H9 (cell line): ENCODE measurements around the gene SPPL3. TPM values are rescaled to one million over a fixed set of nuclear protein-coding genes. Genes with fewer than 3 reads are reported as not detected.
A peak's percentile ranks its signal among the peaks of the same experiment; 100 is the strongest.

Source experiments
- DNase-seq: peaks from one replicate; pipeline ENCODE4 v3.0.0-alpha.2; 2017
- H2AFZ ChIP-seq: one replicate; pipeline ENCODE4 v1.6.1; 2013; ENCODE audit warnings: mild to moderate bottlenecking, low read length, control low read depth, moderate library complexity
- H2AK5ac ChIP-seq: 2 replicates; pipeline ENCODE4 v1.6.1; 2013; ENCODE audit warnings: low read length, control low read depth, mixed read lengths; ENCODE audit not compliant: insufficient read length
- H2BK120ac ChIP-seq: one replicate; pipeline ENCODE4 v1.6.1; 2013; ENCODE audit warnings: low read depth, mild to moderate bottlenecking, low read length, control low read depth, inconsistent platforms; ENCODE audit not compliant: poor library complexity, severe bottlenecking
- H2BK12ac ChIP-seq: 2 replicates; pipeline ENCODE4 v1.6.1; 2013; ENCODE audit warnings: low read length, control low read depth, mixed read lengths, low read depth; ENCODE audit not compliant: insufficient read length
- H2BK15ac ChIP-seq: 2 replicates; pipeline ENCODE4 v1.6.1; 2013; ENCODE audit warnings: low read depth, low read length, control low read depth
- H2BK20ac ChIP-seq: one replicate; pipeline ENCODE4 v1.6.1; 2013; ENCODE audit warnings: low read depth, mild to moderate bottlenecking, low read length, control low read depth, inconsistent platforms; ENCODE audit not compliant: poor library complexity, severe bottlenecking
- H2BK5ac ChIP-seq: 2 replicates; pipeline ENCODE4 v1.6.1; 2013; ENCODE audit warnings: low read length, control low read depth, mixed read lengths; ENCODE audit not compliant: insufficient read length
- H3K14ac ChIP-seq: 2 replicates; pipeline ENCODE4 v1.6.1; 2013; ENCODE audit warnings: low read length, control low read depth; ENCODE audit not compliant: insufficient read depth
- H3K18ac ChIP-seq: 2 replicates; pipeline ENCODE4 v1.6.1; 2013; ENCODE audit warnings: low read depth, mild to moderate bottlenecking, mixed read lengths, low read length, control low read depth; ENCODE audit not compliant: insufficient read length
- H3K23ac ChIP-seq: 2 replicates; pipeline ENCODE4 v1.6.1; 2013; ENCODE audit warnings: low read length, control low read depth, mixed read lengths, low read depth; ENCODE audit not compliant: insufficient read length
- H3K23me2 ChIP-seq: 2 replicates; pipeline ENCODE4 v1.6.1; 2013; ENCODE audit warnings: low read depth, mild to moderate bottlenecking, mixed read lengths, low read length, control low read depth; ENCODE audit not compliant: insufficient read length, poor library complexity, severe bottlenecking
- H3K27ac ChIP-seq: 2 replicates; pipeline ENCODE4 v1.5.1; 2013; ENCODE audit warnings: low read length, control low read depth, mixed read lengths, low read depth; ENCODE audit not compliant: insufficient read length
- H3K27me3 ChIP-seq: 2 replicates; pipeline ENCODE4 v1.6.1; 2013; ENCODE audit warnings: low read length, control low read depth, inconsistent platforms; ENCODE audit not compliant: insufficient read depth
- H3K4ac ChIP-seq: 2 replicates; pipeline ENCODE4 v1.6.1; 2013; ENCODE audit warnings: low read depth, mild to moderate bottlenecking, control low read depth, inconsistent platforms, low read length, moderate library complexity
- H3K4me1 ChIP-seq: 2 replicates; pipeline ENCODE4 v1.6.1; 2013; ENCODE audit warnings: low read length, control low read depth, inconsistent platforms; ENCODE audit not compliant: insufficient read depth
- H3K4me2 ChIP-seq: 2 replicates; pipeline ENCODE4 v1.6.1; 2013; ENCODE audit warnings: low read length, control low read depth, mixed read lengths; ENCODE audit not compliant: insufficient read length, insufficient read depth
- H3K56ac ChIP-seq: 2 replicates; pipeline ENCODE4 v1.6.1; 2013; ENCODE audit warnings: low read depth, mild to moderate bottlenecking, mixed read lengths, low read length, control low read depth; ENCODE audit not compliant: insufficient read length
- H3K79me1 ChIP-seq: 2 replicates; pipeline ENCODE4 v1.6.1; 2013; ENCODE audit warnings: low read depth, mild to moderate bottlenecking, moderate library complexity, low read length, control low read depth, inconsistent platforms; ENCODE audit not compliant: insufficient read depth, poor library complexity, severe bottlenecking
- H3K79me2 ChIP-seq: 2 replicates; pipeline ENCODE4 v1.6.1; 2013; ENCODE audit warnings: low read length, control low read depth, inconsistent platforms; ENCODE audit not compliant: insufficient read depth
- H3K9ac ChIP-seq: 2 replicates; pipeline ENCODE4 v1.6.1; 2013; ENCODE audit warnings: low read length, control low read depth, mixed read lengths; ENCODE audit not compliant: insufficient read length; ENCODE audit errors: extremely low read depth
- H3K9me3 ChIP-seq: one replicate; pipeline ENCODE4 v1.6.1; 2013; ENCODE audit warnings: low read depth, low read length, inconsistent platforms; ENCODE audit not compliant: control insufficient read depth
- H3T11ph ChIP-seq: one replicate; pipeline ENCODE4 v1.6.1; 2013; ENCODE audit warnings: mild to moderate bottlenecking, low read length, control low read depth, inconsistent platforms
- H4K20me1 ChIP-seq: one replicate; pipeline ENCODE4 v1.6.1; 2013; ENCODE audit not compliant: control insufficient read depth, insufficient read length, insufficient read depth
- H4K5ac ChIP-seq: 2 replicates; pipeline ENCODE4 v1.6.1; 2013; ENCODE audit warnings: low read depth, mild to moderate bottlenecking, mixed read lengths, low read length, control low read depth; ENCODE audit not compliant: insufficient read length
- H4K8ac ChIP-seq: replicated peaks from 2 replicates; pipeline ENCODE4 v1.6.1; 2013; ENCODE audit warnings: low read length, control low read depth, mixed read lengths, low read depth; ENCODE audit not compliant: insufficient read length
- H4K91ac ChIP-seq: 2 replicates; pipeline ENCODE4 v1.6.1; 2013; ENCODE audit warnings: low read depth, mild to moderate bottlenecking, moderate library complexity, mixed read lengths, low read length, control low read depth; ENCODE audit not compliant: insufficient read length
- H3K27ac Mint-ChIP-seq, 3 experiments: 2 replicates in 2 of 3; 3 replicates in 1 of 3; pipeline ENCODE4 v1.8.0; 2020 to 2021; ENCODE audit warnings: mixed read lengths in 3 of 3, mild to moderate bottlenecking in 1 of 3, moderate library complexity in 1 of 3
- H3K27me3 Mint-ChIP-seq: 2 replicates; pipeline ENCODE4 v1.8.0; 2021; ENCODE audit warnings: low read depth, mild to moderate bottlenecking, moderate library complexity, mixed read lengths
- H3K36me3 Mint-ChIP-seq, 3 experiments: 2 replicates in 2 of 3; 3 replicates in 1 of 3; pipeline ENCODE4 v1.8.0; 2020 to 2021; ENCODE audit warnings: low read depth in 3 of 3, mixed read lengths in 3 of 3; ENCODE audit not compliant: insufficient read depth in 1 of 3
- H3K4me1 Mint-ChIP-seq, 2 experiments: 2 replicates each; pipeline ENCODE4 v1.8.0; 2020; ENCODE audit warnings: mixed read lengths in 2 of 2
- H3K4me3 Mint-ChIP-seq, 2 experiments: 2 replicates in 1 of 2; 3 replicates in 1 of 2; pipeline ENCODE4 v1.8.0; 2020 to 2021; ENCODE audit warnings: mild to moderate bottlenecking in 2 of 2, mixed read lengths in 2 of 2, moderate library complexity in 1 of 2
- H3K9me3 Mint-ChIP-seq, 2 experiments: 2 replicates in 1 of 2; 3 replicates in 1 of 2; pipeline ENCODE4 v1.8.0; 2020; ENCODE audit warnings: mild to moderate bottlenecking in 2 of 2, mixed read lengths in 2 of 2, moderate library complexity in 1 of 2
- CTCF ChIP-seq: fragments of 200-600 bp; sonication (generic); conservative IDR thresholded peaks from 3 replicates; pipeline ENCODE4 v1.8.0; 2021; ENCODE audit warnings: antibody characterized with exemption, mild to moderate bottlenecking
- WGBS: extraction: QIAGEN DNeasy Blood & Tissue Kit; methylation state at CpG from one replicate; pipeline ENCODE4 v1.1.7; 2013; ENCODE audit warnings: missing lambda C conversion rate, low lambda C conversion rate, mixed read lengths; ENCODE audit not compliant: insufficient read length; ENCODE audit errors: extremely low coverage; 5-methylcytosine and 5-hydroxymethylcytosine counted together
- total RNA-seq: library from RNA; stranded (reverse); gene quantifications from 2 replicates; pipeline ENCODE4 v1.2.1, GENCODE V29; 2021

The SPPL3 gene
- total RNA-seq, 1 experiment from 2014 or later: 46.3 TPM

GRCh38 chr12:120817559-120818330 is 86.4 kb downstream of the SPPL3 start:
- Histone ChIP-seq H3K56ac (no peak overlapping the region), H3K27me3 (no peaks in the 10 kb centered on the region), H3K9me3 (no peaks in the 10 kb centered on the region), H4K20me1 (no peaks in the 10 kb centered on the region), H2BK15ac (no peak overlapping the region), H4K5ac (no peak overlapping the region), H2BK120ac (no peak overlapping the region), H2AK5ac (no peak overlapping the region), H3T11ph (no peak overlapping the region), H3K4me2 (no peak overlapping the region), H3K23ac (no peak overlapping the region), H3K23me2 (no peaks in the 10 kb centered on the region), H3K4me1 (peaks cover under 1% of the 10 kb centered on the region; the same call in 1 of the 2 replicates), H3K27ac (no peak overlapping the region), H4K91ac (no peak overlapping the region), H4K8ac (no peak overlapping the region), H2BK5ac (no peak overlapping the region), H2BK12ac (no peak overlapping the region), H3K79me2 (peaks cover 5% of the 10 kb centered on the region; the same call in 1 of the 2 replicates), H3K18ac (no peak overlapping the region), H3K79me1 (peaks cover 2% of the 10 kb centered on the region), H2BK20ac (no peak overlapping the region), H3K14ac (no peak overlapping the region), H3K4ac (no peak overlapping the region), H2AFZ (no peak overlapping the region), H3K9ac (no peak overlapping the region)
- WGBS: no CpG with 5 or more reads among the region's 6 CpGs
- no peak for DNase-seq
- H3K4me1 Mint-ChIP-seq: peaks cover 18 to 19% of the 10 kb centered on the region in 2 experiments
- H3K27me3 Mint-ChIP-seq: no peaks in the 10 kb centered on the region
- H3K36me3 Mint-ChIP-seq: no peaks in the 10 kb centered on the region
- H3K4me3 Mint-ChIP-seq: no peak overlapping the region
- no peak for TF ChIP-seq CTCF
- H3K9me3 Mint-ChIP-seq: no peaks in the 10 kb centered on the region
- peak overlapping the region in 2 of 3 experiments; percentile 1 to 52; a peak in 1 of 7 replicates for H3K27ac Mint-ChIP-seq
